Gastrocnemius medialis (tissue), 4 donors: Measurements from ENCODE around the gene HINT3. TPM values are rescaled to one million over a fixed set of nuclear protein-coding genes. Genes with fewer than 3 reads are reported as not detected.

Source experiments
- ATAC-seq, 2 donors: fragments of 150-250 bp; one replicate each; pipeline ENCODE4 v1.9.1; 2016
- DNase-seq, 2 donors: peaks; one replicate each; pipeline ENCODE4 v3.0.0-alpha.2; 2019
- H3K27ac ChIP-seq, 4 donors: fragments of 200-600 bp; sonication (generic); 1 replicate in 1 of 4; 2 replicates in 3 of 4; pipeline ENCODE4 v1.5.1; 2016 to 2018; ENCODE audit warnings: mild to moderate bottlenecking in 2 of 4, moderate library complexity in 1 of 4
- H3K27me3 ChIP-seq, 3 donors: fragments of 200-600 bp; sonication (generic) in 2 of 3; 1 replicate in 1 of 3; 2 replicates in 2 of 3; pipeline versions ENCODE4 v1.5.1 to v1.6.0; 2016 to 2019; ENCODE audit warnings: mild to moderate bottlenecking in 1 of 3, moderate library complexity in 1 of 3
- H3K36me3 ChIP-seq, 2 donors: fragments of 200-600 bp; sonication (generic) in 1 of 2; one replicate each; pipeline ENCODE4 v1.5.1; 2017 to 2018
- H3K4me1 ChIP-seq, 2 donors: fragments of 200-600 bp; sonication (generic) in 1 of 2; one replicate each; pipeline ENCODE4 v1.5.1; 2016 to 2017; ENCODE audit warnings: mild to moderate bottlenecking in 2 of 2
- H3K4me3 ChIP-seq, 4 donors: fragments of 200-600 bp; sonication (generic) in 3 of 4; 1 replicate in 1 of 4; 2 replicates in 3 of 4; pipeline ENCODE4 v1.5.1; 2016 to 2019; ENCODE audit warnings: mild to moderate bottlenecking in 2 of 4
- H3K9me3 ChIP-seq, 3 donors: fragments of 200-600 bp; sonication (generic) in 2 of 3; 1 replicate in 1 of 3; 2 replicates in 2 of 3; pipeline ENCODE4 v1.5.1; 2016 to 2019
- CTCF ChIP-seq, 5 experiments: fragments of 450-650 bp in 3 of 5; fragments of 200-600 bp in 2 of 5; sonication (generic) in 2 of 5; IDR thresholded peaks in 4 of 5; conservative IDR thresholded peaks in 1 of 5; 1 replicate in 4 of 5; 2 replicates in 1 of 5; pipeline ENCODE4 v1.5.1; 2016 to 2019; ENCODE audit warnings: antibody characterized with exemption in 5 of 5, mild to moderate bottlenecking in 3 of 5, moderate library complexity in 3 of 5
- POLR2A ChIP-seq, 2 donors: fragments of 450-650 bp; IDR thresholded peaks; one replicate each; pipeline ENCODE4 v1.6.1; 2017; ENCODE audit warnings: antibody characterized with exemption in 2 of 2, mild to moderate bottlenecking in 2 of 2, moderate library complexity in 2 of 2
- in situ Hi-C, 4 donors: fragments of 200-750 bp; cut with MboI; loops; one replicate each; pipeline versions ENCODE4 v1.15.0 to v1.8.0; 2017; ENCODE audit warnings: low sequenced_read_pairs in 4 of 4
- intact Hi-C: fragments of 100-400 bp; cut with DNase I; formaldehyde crosslinking; loops from one replicate; pipeline ENCODE4 v1.15.1; 2023; ENCODE audit warnings: low total_unique reads
- total RNA-seq, 4 donors: library from RNA; depleted of rRNA; stranded (reverse); fragments of >200 nt; gene quantifications; one replicate each; pipeline versions ENCODE4 v1.1.0 to v1.2.3, GENCODE V29; 2016

The HINT3 gene
- total RNA-seq, 4 donors from 2014 or later = 54.3 to 81.5 (median 67.5) TPM

- ATAC-seq (no peak), DNase-seq (no peak)
- H3K4me3 ChIP-seq = no peak overlapping the region
- intact Hi-C loops (no loop called here), in situ Hi-C loops (no loop called here)
- no peak overlapping the region for H3K27ac ChIP-seq
- peaks cover 0 to 13% of the 10 kb centered on the region in 2 donors for H3K36me3 ChIP-seq
- H3K27me3 ChIP-seq = no peaks in the 10 kb centered on the region
- H3K9me3 ChIP-seq = no peaks in the 10 kb centered on the region
- H3K4me1 ChIP-seq = no peaks in the 10 kb centered on the region
- TF ChIP-seq CTCF (IDR thresholded peaks at IDR 0.05 in 4 of 5, conservative IDR thresholded peaks at IDR 0.05 in 1 of 5) (no peak), POLR2A (IDR thresholded peaks at IDR 0.05) (no peak)
Measured at GRCh38 chr6:126002755-126003679, 46.4 kb downstream of the HINT3 start.

- Histone ChIP-seq H3K27ac (no peak overlapping the region), H3K4me3 (no peak overlapping the region), H3K4me1 (no peaks in the 10 kb centered on the region), H3K9me3 (no peaks in the 10 kb centered on the region), H3K36me3 (peaks cover 0 to 44% of the 10 kb centered on the region in 2 donors), H3K27me3 (no peaks in the 10 kb centered on the region)
- in situ Hi-C loops (no loop called here), intact Hi-C loops (no loop called here)
- ATAC-seq (no peak), DNase-seq (no peak)
- TF ChIP-seq POLR2A (IDR thresholded peaks at IDR 0.05) (no peak), CTCF (IDR thresholded peaks at IDR 0.05 in 4 of 5, conservative IDR thresholded peaks at IDR 0.05 in 1 of 5) (no peak)
Measured at GRCh38 chr6:126007800-126008199, 51.2 kb downstream of the HINT3 start.

- H3K4me1 ChIP-seq = no peaks in the 10 kb centered on the region
- TF ChIP-seq POLR2A (IDR thresholded peaks at IDR 0.05) (no peak), CTCF (IDR thresholded peaks at IDR 0.05 in 4 of 5, conservative IDR thresholded peaks at IDR 0.05 in 1 of 5) (no peak)
- intact Hi-C loops = no loop called here
- ATAC-seq (no peak), DNase-seq (no peak)
- no peaks in the 10 kb centered on the region for H3K9me3 ChIP-seq
- H3K4me3 ChIP-seq = no peak overlapping the region
- no peak overlapping the region for H3K27ac ChIP-seq
- no peaks in the 10 kb centered on the region for H3K27me3 ChIP-seq
- in situ Hi-C loops = no loop called here
- H3K36me3 ChIP-seq = peaks cover 0 to 64% of the 10 kb centered on the region in 2 donors
Measured at GRCh38 chr6:126010040-126010439, 53.5 kb downstream of the HINT3 start.

- in situ Hi-C loops = no loop called here
- Histone ChIP-seq H3K9me3 (no peaks in the 10 kb centered on the region), H3K27ac (no peak overlapping the region), H3K36me3 (peaks cover 0 to 61% of the 10 kb centered on the region in 2 donors), H3K4me1 (no peaks in the 10 kb centered on the region), H3K4me3 (no peak overlapping the region), H3K27me3 (no peaks in the 10 kb centered on the region)
- DNase-seq (no peak), ATAC-seq (no peak)
- intact Hi-C loops = no loop called here
- TF ChIP-seq CTCF (IDR thresholded peaks at IDR 0.05 in 4 of 5, conservative IDR thresholded peaks at IDR 0.05 in 1 of 5) (no peak), POLR2A (IDR thresholded peaks at IDR 0.05) (no peak)
Measured at GRCh38 chr6:126015863-126016262, 59.3 kb downstream of the HINT3 start.
